GM13976 (cell line): ENCODE data around the gene CD163L1.
"Not testable (repeated sequence)": the region's sequence is repeated elsewhere in the genome, so short reads cannot be mapped to it uniquely, and the experiment has no call there.

Experiments used
- DNase-seq: peaks from one replicate; pipeline ENCODE4 v3.0.0; 2012; ENCODE audit warnings: low spot score
- CTCF ChIP-seq: IDR thresholded peaks from 2 replicates; pipeline ENCODE4 v1.5.1; 2012; ENCODE audit warnings: borderline replicate concordance, mild to moderate bottlenecking; ENCODE audit not compliant: insufficient read depth; ENCODE audit errors: extremely low read depth, missing control alignments, control extremely low read depth
- in situ Hi-C: fragments of 300-500 bp; cut with MboI; formaldehyde crosslinking; loops from one replicate; pipeline ENCODE4 v1.12.0; 2022; ENCODE audit warnings: low sequenced_read_pairs, mixed read lengths, inconsistent platforms; ENCODE audit not compliant: unreplicated experiment

Gene CD163L1

GRCh38 chr12:7344833-7345606, 98.9 kb downstream of the CD163L1 start:
- no peak for TF ChIP-seq CTCF
- DNase-seq, result no peak
- in situ Hi-C loops, result no loop called here

GRCh38 chr12:7339675-7340074, 104.3 kb downstream of the CD163L1 start:
- DNase-seq, result no peak
- no peak for TF ChIP-seq CTCF
- in situ Hi-C loops, result no loop called here

- DNase-seq, in situ Hi-C loops: not testable (repeated sequence)
Observed at GRCh38 chr12:7337790-7338189, 106.2 kb downstream of the CD163L1 start.

- DNase-seq, result no peak
- no peak for TF ChIP-seq CTCF
- in situ Hi-C loops, result no loop called here
Observed at GRCh38 chr12:7327918-7328317, 116.0 kb downstream of the CD163L1 start.

GRCh38 chr12:7324176-7324575, 119.8 kb downstream of the CD163L1 start:
- no peak for DNase-seq
- in situ Hi-C loops, result no loop called here
- no peak for TF ChIP-seq CTCF

- in situ Hi-C loops, result no loop called here
- no peak for DNase-seq
- TF ChIP-seq CTCF, result no peak
Observed at GRCh38 chr12:7322599-7322998, 121.4 kb downstream of the CD163L1 start.

- no peak for TF ChIP-seq CTCF
- in situ Hi-C loops, result no loop called here
Observed at GRCh38 chr12:7321624-7322023, 122.3 kb downstream of the CD163L1 start.

More at GRCh38 chr12:7321624-7322023, 122.3 kb downstream of the CD163L1 start:
- DNase-seq, result no peak
